Measurements from ENCODE around the gene CHSY1.
A peak's percentile ranks its signal among the peaks of the same experiment; 100 is the strongest.

The CHSY1 gene

DNA sequence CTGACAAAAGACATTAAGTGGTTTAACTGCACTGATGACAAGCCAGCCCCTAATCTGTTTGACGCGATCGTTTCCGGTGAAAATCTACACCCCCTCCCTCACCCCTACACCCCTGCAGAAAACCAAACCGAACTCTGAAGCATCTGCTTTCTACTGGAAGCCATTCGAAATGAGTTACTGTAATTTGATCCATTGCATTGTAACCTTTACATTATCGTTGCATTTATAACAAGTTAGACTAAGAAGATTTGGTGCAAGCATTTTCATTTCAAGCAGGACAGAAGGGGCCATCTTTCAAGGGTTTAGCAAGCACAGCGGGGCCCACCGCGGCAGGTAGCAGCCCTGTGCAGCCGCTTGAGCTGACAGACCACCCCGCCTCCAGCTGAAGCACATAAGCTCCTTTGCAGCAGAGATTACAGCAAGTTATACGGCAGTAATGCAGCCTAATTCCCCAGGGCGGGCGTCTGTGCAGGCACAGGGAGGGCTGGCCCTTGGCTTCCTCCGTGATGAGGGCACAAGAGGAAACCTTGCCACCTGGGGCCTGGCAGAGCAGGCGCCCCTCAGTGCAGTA is 79.3 kb downstream of the CHSY1 start:
- no peak for DNase-seq (ENCODE audit: low spot score)
- TF ChIP-seq, protein P1, sequence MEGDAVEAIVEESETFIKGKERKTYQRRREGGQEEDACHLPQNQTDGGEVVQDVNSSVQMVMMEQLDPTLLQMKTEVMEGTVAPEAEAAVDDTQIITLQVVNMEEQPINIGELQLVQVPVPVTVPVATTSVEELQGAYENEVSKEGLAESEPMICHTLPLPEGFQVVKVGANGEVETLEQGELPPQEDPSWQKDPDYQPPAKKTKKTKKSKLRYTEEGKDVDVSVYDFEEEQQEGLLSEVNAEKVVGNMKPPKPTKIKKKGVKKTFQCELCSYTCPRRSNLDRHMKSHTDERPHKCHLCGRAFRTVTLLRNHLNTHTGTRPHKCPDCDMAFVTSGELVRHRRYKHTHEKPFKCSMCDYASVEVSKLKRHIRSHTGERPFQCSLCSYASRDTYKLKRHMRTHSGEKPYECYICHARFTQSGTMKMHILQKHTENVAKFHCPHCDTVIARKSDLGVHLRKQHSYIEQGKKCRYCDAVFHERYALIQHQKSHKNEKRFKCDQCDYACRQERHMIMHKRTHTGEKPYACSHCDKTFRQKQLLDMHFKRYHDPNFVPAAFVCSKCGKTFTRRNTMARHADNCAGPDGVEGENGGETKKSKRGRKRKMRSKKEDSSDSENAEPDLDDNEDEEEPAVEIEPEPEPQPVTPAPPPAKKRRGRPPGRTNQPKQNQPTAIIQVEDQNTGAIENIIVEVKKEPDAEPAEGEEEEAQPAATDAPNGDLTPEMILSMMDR (IDR thresholded peaks at IDR 0.05) = no peak
- Histone ChIP-seq H3K4me3 (no peak overlapping the region), H3K27ac (no peak overlapping the region)

DNA sequence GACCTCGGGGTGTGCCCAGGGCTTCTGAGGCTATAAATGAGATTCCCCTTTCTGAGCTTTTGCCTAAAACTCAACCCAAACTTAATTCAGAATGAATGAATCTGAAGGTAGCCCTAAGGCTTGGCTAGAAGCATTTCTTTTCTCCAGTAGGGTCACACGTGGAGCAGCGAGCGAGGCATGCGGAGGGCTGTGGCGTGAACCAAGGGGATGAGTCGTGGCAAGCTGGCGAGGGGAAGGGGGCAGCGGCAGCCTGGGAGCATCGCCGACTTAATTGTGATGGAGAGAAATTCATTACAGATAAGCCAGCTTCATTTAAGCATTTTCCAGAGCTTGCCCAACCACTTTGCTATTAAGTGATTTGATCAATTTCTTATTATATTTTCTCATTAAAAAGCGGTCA is 79.9 kb downstream of the CHSY1 start:
- TF ChIP-seq, protein P1 (IDR thresholded peaks at IDR 0.05) = no peak
- DNase-seq (ENCODE audit: low spot score) = no peak

DNA sequence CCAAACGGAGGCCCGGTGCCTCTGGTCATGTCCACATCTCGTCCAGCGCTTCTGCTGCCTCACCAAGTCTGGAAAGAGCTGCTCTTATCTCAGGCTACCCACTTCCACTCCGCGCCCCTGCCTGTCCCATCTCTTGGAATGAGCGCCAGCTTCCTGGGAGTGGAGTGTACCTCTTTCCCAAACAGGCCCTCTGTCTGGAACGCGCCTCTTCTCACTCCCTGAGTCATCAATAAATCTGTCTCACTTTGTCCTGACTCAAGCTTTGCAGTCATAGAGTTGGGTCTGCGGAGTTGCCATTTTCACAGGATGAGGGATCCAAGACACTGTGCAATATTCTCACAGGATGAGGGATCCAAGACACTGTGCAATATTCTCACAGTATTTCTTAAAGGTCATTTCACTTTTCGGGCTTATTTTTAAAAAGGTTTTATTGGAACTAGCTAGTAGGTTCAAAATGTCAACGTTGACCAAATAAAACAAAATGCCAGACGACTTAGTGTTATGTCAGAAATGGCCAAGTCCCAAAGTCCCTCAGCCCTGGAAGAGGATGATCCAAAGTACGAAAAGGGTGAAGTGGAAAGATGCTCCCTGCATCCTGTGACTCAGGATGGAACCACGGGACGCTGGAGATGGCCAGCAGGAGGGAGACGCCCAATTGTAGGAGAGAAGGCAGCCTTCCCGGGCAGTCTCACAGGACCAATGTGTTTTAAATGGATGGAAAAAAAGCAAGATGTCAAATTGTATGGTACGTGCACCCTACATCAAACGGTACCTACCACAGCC is 81.1 kb downstream of the CHSY1 start:
- H3K27ac ChIP-seq = peak overlapping the region; percentile 90 to 92
- TF ChIP-seq, protein P1 (IDR thresholded peaks at IDR 0.05) = no peak
- DNase-seq (ENCODE audit: low spot score) = peak; percentile 83
- no peak overlapping the region for H3K4me3 ChIP-seq

More for the DNA sequence above, 79.9 kb downstream of the CHSY1 start:
- Histone ChIP-seq H3K4me3 (no peak overlapping the region), H3K27ac (no peak overlapping the region)

DNA sequence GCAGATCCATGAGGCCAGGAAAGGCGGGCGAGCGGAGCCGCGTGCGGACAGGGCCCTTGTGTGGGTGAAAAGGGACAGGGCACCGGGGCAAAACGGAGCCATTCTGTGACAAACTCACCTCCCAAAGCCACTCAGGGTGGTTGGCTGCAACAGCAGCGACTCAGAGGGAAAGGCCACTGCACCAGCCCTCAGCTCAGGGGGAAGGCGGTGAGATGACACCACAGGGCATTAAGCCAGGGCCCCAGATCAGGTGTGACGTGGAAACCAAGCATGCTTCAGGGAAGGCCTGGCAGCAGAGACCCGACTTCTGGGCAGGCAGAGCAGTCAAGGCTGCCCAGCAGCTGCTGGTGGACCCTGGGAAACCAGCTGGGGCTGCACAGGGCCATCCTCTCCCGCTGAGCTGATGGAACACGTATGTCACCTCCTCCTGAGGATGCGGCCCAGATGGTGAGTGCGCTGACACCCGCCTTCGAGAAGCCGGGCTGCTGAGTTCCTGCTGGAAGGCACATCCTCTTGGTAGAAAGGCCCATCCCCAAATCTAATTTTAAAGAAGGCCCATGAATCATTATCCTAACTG is 82.3 kb downstream of the CHSY1 start:
- H3K27ac ChIP-seq = peak overlapping the region; percentile 90 to 92
- no peak for DNase-seq (ENCODE audit: low spot score)
- no peak overlapping the region for H3K4me3 ChIP-seq
- TF ChIP-seq, protein P1 (IDR thresholded peaks at IDR 0.05) = no peak

DNA sequence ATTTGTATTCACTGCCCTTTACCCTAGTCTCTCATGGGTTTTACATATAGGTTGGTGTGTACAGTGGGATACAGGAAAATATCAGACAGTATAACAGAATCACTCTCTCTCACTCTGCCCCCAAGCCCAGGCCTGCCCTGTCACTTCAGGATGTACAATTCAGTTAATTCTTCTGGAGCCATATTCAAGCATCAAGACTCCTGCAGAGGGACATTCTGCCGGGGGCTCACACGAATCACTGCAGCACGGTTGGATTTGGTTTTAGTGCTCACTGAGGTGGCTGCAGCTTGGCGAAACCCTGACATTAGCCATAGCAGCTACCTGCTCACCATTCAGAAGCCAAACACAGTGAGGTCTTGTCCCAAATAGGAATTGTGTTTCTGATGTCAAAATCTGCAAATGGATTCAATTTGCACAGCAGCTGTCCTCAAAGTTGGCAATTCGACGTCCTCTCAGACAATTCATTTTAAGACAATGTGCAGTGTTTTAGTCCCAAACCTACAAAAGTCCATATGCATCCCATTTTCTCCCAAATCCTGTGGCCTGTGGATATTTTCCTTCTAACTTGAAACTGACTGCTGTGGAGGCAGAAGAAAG is 82.9 kb downstream of the CHSY1 start:
- TF ChIP-seq, protein P1 (IDR thresholded peaks at IDR 0.05) = no peak
- H3K4me3 ChIP-seq = no peak overlapping the region
- H3K27ac ChIP-seq = peak overlapping the region; percentile 90 to 92
- no peak for DNase-seq (ENCODE audit: low spot score)

DNA sequence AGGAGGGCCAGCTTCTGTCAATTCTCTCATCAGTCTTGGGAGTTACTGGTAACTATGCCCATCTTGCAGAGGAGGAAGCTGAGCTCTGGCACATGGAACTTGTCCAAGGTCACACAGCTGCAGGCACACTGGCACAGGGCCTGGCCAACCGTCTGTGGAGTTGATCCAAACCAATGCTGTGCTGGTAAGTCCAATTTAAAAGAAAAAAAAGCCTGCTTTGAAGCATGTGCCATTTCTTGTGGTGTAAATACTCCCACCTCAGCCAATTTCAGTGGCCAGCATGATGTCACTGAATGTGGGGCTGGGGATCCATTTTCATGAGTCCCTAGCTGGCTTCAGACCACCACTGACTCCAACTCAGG is 83.4 kb downstream of the CHSY1 start:
- H3K4me3 ChIP-seq = peak overlapping the region; percentile 22
- peak overlapping the region; percentile 90 to 92 for H3K27ac ChIP-seq
- TF ChIP-seq, protein P1 (IDR thresholded peaks at IDR 0.05) = no peak
- DNase-seq (ENCODE audit: low spot score) = no peak
